Liver (tissue), 9 donors: ENCODE measurements around the gene COL9A1. TPM values are rescaled to one million over a fixed set of nuclear protein-coding genes. Genes with fewer than 3 reads are reported as not detected.

Source experiments
- DNase-seq: peaks from one replicate; pipeline ENCODE4 v3.0.0-alpha.2; 2017; ENCODE audit warnings: low spot score
- H3K27ac ChIP-seq, 2 donors: one replicate each; pipeline ENCODE4 v1.7.0; 2013; ENCODE audit warnings: inconsistent platforms in 2 of 2, low read length in 2 of 2, control low read depth in 1 of 2, low read depth in 1 of 2, mild to moderate bottlenecking in 1 of 2
- H3K27me3 ChIP-seq, 4 donors: one replicate each; pipeline versions ENCODE4 v1.6.1 to v1.7.0; 2013; ENCODE audit warnings: low read length in 3 of 4, inconsistent platforms in 1 of 4, mild to moderate bottlenecking in 1 of 4, moderate library complexity in 1 of 4; ENCODE audit not compliant: control insufficient read depth in 4 of 4, insufficient read depth in 4 of 4
- H3K36me3 ChIP-seq, 4 donors: one replicate each; pipeline versions ENCODE4 v1.6.1 to v1.7.0; 2013; ENCODE audit warnings: low read length in 3 of 4, mild to moderate bottlenecking in 3 of 4, low read depth in 1 of 4, moderate library complexity in 1 of 4; ENCODE audit not compliant: control insufficient read depth in 4 of 4, insufficient read depth in 3 of 4
- H3K4me1 ChIP-seq, 4 donors: one replicate each; pipeline versions ENCODE4 v1.6.1 to v1.7.0; 2013; ENCODE audit warnings: low read length in 3 of 4, mild to moderate bottlenecking in 3 of 4, moderate library complexity in 1 of 4; ENCODE audit not compliant: control insufficient read depth in 4 of 4, insufficient read depth in 4 of 4
- H3K4me3 ChIP-seq, 3 donors: one replicate each; pipeline versions ENCODE4 v1.6.1 to v1.7.0; 2013; ENCODE audit warnings: low read length in 3 of 3, control low read depth in 1 of 3, low read depth in 1 of 3, mild to moderate bottlenecking in 1 of 3
- H3K9ac ChIP-seq, 2 donors: one replicate each; pipeline ENCODE4 v1.7.0; 2013; ENCODE audit warnings: low read length in 2 of 2, mild to moderate bottlenecking in 2 of 2, moderate library complexity in 2 of 2, control low read depth in 1 of 2, low read depth in 1 of 2
- H3K9me3 ChIP-seq, 4 donors: one replicate each; pipeline versions ENCODE4 v1.6.1 to v1.7.0; 2013; ENCODE audit warnings: low read length in 3 of 4; ENCODE audit not compliant: control insufficient read depth in 4 of 4
- ATF3 ChIP-seq: IDR thresholded peaks from 2 replicates; pipeline ENCODE4 v1.6.1; 2016; ENCODE audit warnings: antibody characterized with exemption
- CTCF ChIP-seq: fragments of 150-350 bp; IDR thresholded peaks from 2 replicates; pipeline ENCODE4 v1.5.1; 2017; ENCODE audit warnings: improper control_type of control experiment, low read depth, low read length; ENCODE audit not compliant: missing input control
- EGR1 ChIP-seq, 2 donors: IDR thresholded peaks; 2 replicates each; pipeline ENCODE4 v1.6.1; 2016 to 2018; ENCODE audit warnings: antibody characterized with exemption in 2 of 2, low read depth in 2 of 2
- FOXA1 ChIP-seq: IDR thresholded peaks from 2 replicates; pipeline ENCODE4 v1.6.1; 2016; ENCODE audit warnings: antibody characterized with exemption
- FOXA2 ChIP-seq: IDR thresholded peaks from 2 replicates; pipeline ENCODE4 v1.6.1; 2016; ENCODE audit warnings: antibody characterized with exemption
- GABPA ChIP-seq, 2 donors: IDR thresholded peaks in 1 of 2; conservative IDR thresholded peaks in 1 of 2; 2 replicates each; pipeline ENCODE4 v1.6.1; 2016; ENCODE audit warnings: antibody characterized with exemption in 2 of 2, mild to moderate bottlenecking in 1 of 2, moderate library complexity in 1 of 2
- HNF4A ChIP-seq, 2 donors: conservative IDR thresholded peaks; 2 replicates each; pipeline ENCODE4 v1.6.1; 2016; ENCODE audit warnings: antibody characterized with exemption in 2 of 2, mild to moderate bottlenecking in 2 of 2
- HNF4G ChIP-seq: IDR thresholded peaks from 2 replicates; pipeline ENCODE4 v1.6.1; 2016; ENCODE audit warnings: antibody characterized with exemption
- JUND ChIP-seq, 2 donors: IDR thresholded peaks; 2 replicates each; pipeline ENCODE4 v1.6.1; 2016; ENCODE audit warnings: antibody characterized with exemption in 2 of 2
- MAX ChIP-seq: IDR thresholded peaks from 2 replicates; pipeline ENCODE4 v1.6.1; 2016; ENCODE audit warnings: antibody characterized with exemption
- NR2F2 ChIP-seq: IDR thresholded peaks from 2 replicates; pipeline ENCODE4 v1.6.1; 2016; ENCODE audit warnings: antibody characterized with exemption
- RAD21 ChIP-seq, 2 donors: IDR thresholded peaks; 2 replicates each; pipeline ENCODE4 v1.6.1; 2016; ENCODE audit warnings: antibody characterized with exemption in 2 of 2, mild to moderate bottlenecking in 2 of 2
- RXRA ChIP-seq, 2 donors: IDR thresholded peaks; 2 replicates each; pipeline ENCODE4 v1.6.1; 2017 to 2018; ENCODE audit warnings: antibody characterized with exemption in 2 of 2, mild to moderate bottlenecking in 1 of 2
- SP1 ChIP-seq: IDR thresholded peaks from 2 replicates; pipeline ENCODE4 v1.6.1; 2018; ENCODE audit warnings: antibody characterized with exemption, mild to moderate bottlenecking
- TAF1 ChIP-seq: conservative IDR thresholded peaks from 2 replicates; pipeline ENCODE4 v1.6.1; 2016; ENCODE audit warnings: antibody characterized with exemption, mild to moderate bottlenecking
- YY1 ChIP-seq: IDR thresholded peaks from 2 replicates; pipeline ENCODE4 v1.6.1; 2016; ENCODE audit warnings: antibody characterized with exemption, mild to moderate bottlenecking
- polyA plus RNA-seq, 2 donors: library from polyadenylated mRNA; stranded (reverse) in 1 of 2; unstranded in 1 of 2; fragments of 200-250 nt in 1 of 2; fragments of >200 nt in 1 of 2; fragmentation: Nextera tagmentation in 1 of 2; extraction: Ambion mirVana in 1 of 2; gene quantifications; one replicate each; pipeline versions ENCODE4 v1.2.1 to v1.2.3, GENCODE V29; 2013 to 2015
- total RNA-seq, 2 donors: library from RNA; depleted of rRNA; stranded (reverse); fragments of >200 nt; gene quantifications; one replicate each; pipeline ENCODE4 v1.2.3, GENCODE V29; 2014
- TF ChIP-seq, protein P1 (sequence below): IDR thresholded peaks from 2 replicates; pipeline ENCODE4 v1.6.1; 2016; ENCODE audit warnings: antibody characterized with exemption
- TF ChIP-seq, protein P2 (sequence below): IDR thresholded peaks from 2 replicates; pipeline ENCODE4 v1.6.1; 2016; ENCODE audit warnings: antibody characterized with exemption, mild to moderate bottlenecking
- donor health status: healthy.
- donor health status: healthy.
- donor health status: healthy.
- donor health status: healthy.
- donor health status: healthy.

The COL9A1 gene
- total and polyA plus RNA-seq, 4 donors: 0.01 to 1.4 TPM; not detected in 2

GRCh38 chr6:70171236-70171635 is 131.6 kb downstream of the COL9A1 start:
- Histone ChIP-seq H3K9ac (no peak overlapping the region), H3K4me3 (no peak overlapping the region), H3K36me3 (no peaks in the 10 kb centered on the region), H3K27me3 (no peaks in the 10 kb centered on the region), H3K9me3 (no peaks in the 10 kb centered on the region), H3K4me1 (peaks cover 0 to 1% (median 0%) of the 10 kb centered on the region in 4 donors), H3K27ac (no peak overlapping the region)
- no peak for DNase-seq
- TF ChIP-seq CTCF: no peak
- TF ChIP-seq JUND (IDR thresholded peaks at IDR 0.05): no peak
- TF ChIP-seq, protein P1, sequence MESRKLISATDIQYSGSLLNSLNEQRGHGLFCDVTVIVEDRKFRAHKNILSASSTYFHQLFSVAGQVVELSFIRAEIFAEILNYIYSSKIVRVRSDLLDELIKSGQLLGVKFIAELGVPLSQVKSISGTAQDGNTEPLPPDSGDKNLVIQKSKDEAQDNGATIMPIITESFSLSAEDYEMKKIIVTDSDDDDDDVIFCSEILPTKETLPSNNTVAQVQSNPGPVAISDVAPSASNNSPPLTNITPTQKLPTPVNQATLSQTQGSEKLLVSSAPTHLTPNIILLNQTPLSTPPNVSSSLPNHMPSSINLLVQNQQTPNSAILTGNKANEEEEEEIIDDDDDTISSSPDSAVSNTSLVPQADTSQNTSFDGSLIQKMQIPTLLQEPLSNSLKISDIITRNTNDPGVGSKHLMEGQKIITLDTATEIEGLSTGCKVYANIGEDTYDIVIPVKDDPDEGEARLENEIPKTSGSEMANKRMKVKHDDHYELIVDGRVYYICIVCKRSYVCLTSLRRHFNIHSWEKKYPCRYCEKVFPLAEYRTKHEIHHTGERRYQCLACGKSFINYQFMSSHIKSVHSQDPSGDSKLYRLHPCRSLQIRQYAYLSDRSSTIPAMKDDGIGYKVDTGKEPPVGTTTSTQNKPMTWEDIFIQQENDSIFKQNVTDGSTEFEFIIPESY: no peak
- TF ChIP-seq, protein P2, sequence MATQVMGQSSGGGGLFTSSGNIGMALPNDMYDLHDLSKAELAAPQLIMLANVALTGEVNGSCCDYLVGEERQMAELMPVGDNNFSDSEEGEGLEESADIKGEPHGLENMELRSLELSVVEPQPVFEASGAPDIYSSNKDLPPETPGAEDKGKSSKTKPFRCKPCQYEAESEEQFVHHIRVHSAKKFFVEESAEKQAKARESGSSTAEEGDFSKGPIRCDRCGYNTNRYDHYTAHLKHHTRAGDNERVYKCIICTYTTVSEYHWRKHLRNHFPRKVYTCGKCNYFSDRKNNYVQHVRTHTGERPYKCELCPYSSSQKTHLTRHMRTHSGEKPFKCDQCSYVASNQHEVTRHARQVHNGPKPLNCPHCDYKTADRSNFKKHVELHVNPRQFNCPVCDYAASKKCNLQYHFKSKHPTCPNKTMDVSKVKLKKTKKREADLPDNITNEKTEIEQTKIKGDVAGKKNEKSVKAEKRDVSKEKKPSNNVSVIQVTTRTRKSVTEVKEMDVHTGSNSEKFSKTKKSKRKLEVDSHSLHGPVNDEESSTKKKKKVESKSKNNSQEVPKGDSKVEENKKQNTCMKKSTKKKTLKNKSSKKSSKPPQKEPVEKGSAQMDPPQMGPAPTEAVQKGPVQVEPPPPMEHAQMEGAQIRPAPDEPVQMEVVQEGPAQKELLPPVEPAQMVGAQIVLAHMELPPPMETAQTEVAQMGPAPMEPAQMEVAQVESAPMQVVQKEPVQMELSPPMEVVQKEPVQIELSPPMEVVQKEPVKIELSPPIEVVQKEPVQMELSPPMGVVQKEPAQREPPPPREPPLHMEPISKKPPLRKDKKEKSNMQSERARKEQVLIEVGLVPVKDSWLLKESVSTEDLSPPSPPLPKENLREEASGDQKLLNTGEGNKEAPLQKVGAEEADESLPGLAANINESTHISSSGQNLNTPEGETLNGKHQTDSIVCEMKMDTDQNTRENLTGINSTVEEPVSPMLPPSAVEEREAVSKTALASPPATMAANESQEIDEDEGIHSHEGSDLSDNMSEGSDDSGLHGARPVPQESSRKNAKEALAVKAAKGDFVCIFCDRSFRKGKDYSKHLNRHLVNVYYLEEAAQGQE: no peak
- TF ChIP-seq FOXA2: no peak
- TF ChIP-seq RXRA (IDR thresholded peaks at IDR 0.05): no peak
- TF ChIP-seq EGR1 (IDR thresholded peaks at IDR 0.05; ENCODE audit: low read depth in 2 of 2): no peak
- TF ChIP-seq FOXA1: no peak
- no peak for TF ChIP-seq ATF3
- no peak for TF ChIP-seq NR2F2
- TF ChIP-seq MAX: no peak
- TF ChIP-seq HNF4A (conservative IDR thresholded peaks at IDR 0.05): no peak
- TF ChIP-seq HNF4G: no peak
- TF ChIP-seq RAD21 (IDR thresholded peaks at IDR 0.05): no peak
- no peak for TF ChIP-seq TAF1
- no peak for TF ChIP-seq GABPA (IDR thresholded peaks at IDR 0.05 in 1 of 2, conservative IDR thresholded peaks at IDR 0.05 in 1 of 2)
- TF ChIP-seq SP1: no peak
- TF ChIP-seq YY1: no peak
